HepG2 (cell line): Measurements from ENCODE around the gene AMIGO1. TPM values are rescaled to one million over a fixed set of nuclear protein-coding genes. Genes with fewer than 3 reads are reported as not detected.

Experiments used
- ATAC-seq: fragments of 200-7000 bp; cut with Tn5 transposase; 3 replicates; pipeline ENCODE4 v1.9.1; 2020; ENCODE audit warnings: mild to moderate bottlenecking, moderate library complexity
- BruUV-seq: library from RNA; stranded (reverse); fragments of 400-500 nt; replicated peaks from 2 replicates; lab custom pipeline; 2021; lab: Mats Ljungman, UMichigan
- CTCF ChIA-PET: fragments of 300-600 bp; formaldehyde crosslinking; extraction: SDS; loops from one replicate; lab custom pipeline; 2021; ENCODE audit warnings: low total read pairs, inconsistent platforms, low intra/inter-chr PET ratio; lab: Yijun Ruan, JAX
- POLR2A ChIA-PET: fragments of 350-600 bp; sonication (Branson Sonifier 250); formaldehyde crosslinking; loops from one replicate; lab custom pipeline; 2020; ENCODE audit warnings: antibody characterized with exemption, inconsistent platforms; lab: Yijun Ruan, JAX
- DNase-seq: peaks from one replicate; pipeline ENCODE4 v3.0.0-alpha.2; 2015; ENCODE audit warnings: low spot score
- FAIRE-seq: peaks from 3 replicates; lab custom pipeline; 2011; peaks lifted over from hg19 to GRCh38; lab: Jason Lieb, UNC
- H2AFZ ChIP-seq: one replicate; pipeline ENCODE4 v1.6.1; 2011; ENCODE audit warnings: low read length, inconsistent platforms
- H3K27ac ChIP-seq: fragments of 300-600 bp; 3 replicates; pipeline ENCODE4 v1.8.0; 2011; ENCODE audit warnings: mixed run types, mild to moderate bottlenecking, mixed read lengths, low read length, inconsistent platforms; ENCODE audit not compliant: insufficient read depth; ENCODE audit errors: extremely low read length
- H3K27me3 ChIP-seq, 2 experiments: fragments of 200-600 bp in 1 of 2; 2 replicates in 1 of 2; 3 replicates in 1 of 2; pipeline versions ENCODE4 v1.6.0 to v1.8.0; 2011; ENCODE audit warnings: low read length in 2 of 2, mild to moderate bottlenecking in 2 of 2, moderate library complexity in 2 of 2, inconsistent platforms in 1 of 2; ENCODE audit not compliant: insufficient read depth in 2 of 2, control insufficient read depth in 1 of 2
- H3K36me3 ChIP-seq, 2 experiments: fragments of 200-600 bp in 1 of 2; replicated peaks in 1 of 2; 2 replicates in 1 of 2; 3 replicates in 1 of 2; pipeline versions ENCODE4 v1.5.1 to v1.8.0; 2011; ENCODE audit warnings: low read length in 2 of 2, inconsistent platforms in 1 of 2; ENCODE audit not compliant: insufficient read depth in 2 of 2, control insufficient read depth in 1 of 2
- H3K4me1 ChIP-seq: 2 replicates; pipeline ENCODE4 v1.5.1; 2012; ENCODE audit warnings: low read length, inconsistent platforms; ENCODE audit not compliant: insufficient read depth
- H3K4me2 ChIP-seq: 2 replicates; pipeline ENCODE4 v1.6.0; 2011; ENCODE audit warnings: low read depth, low read length, inconsistent platforms
- H3K4me3 ChIP-seq, 3 experiments: fragments of 200-600 bp in 1 of 3; sonication (generic), shearing (Covaris generic) in 1 of 3; replicated peaks in 1 of 3; 2 replicates each; pipeline ENCODE4 v1.5.1; 2011 to 2016; ENCODE audit warnings: low read length in 3 of 3, inconsistent platforms in 2 of 3, low read depth in 2 of 3, mild to moderate bottlenecking in 2 of 3, control low read depth in 1 of 3, mixed read lengths in 1 of 3; ENCODE audit not compliant: insufficient read depth in 1 of 3
- H3K79me2 ChIP-seq: one replicate; pipeline ENCODE4 v1.6.1; 2011; ENCODE audit warnings: low read length, inconsistent platforms; ENCODE audit not compliant: insufficient read depth
- H3K9ac ChIP-seq: 2 replicates; pipeline ENCODE4 v1.6.0; 2011; ENCODE audit warnings: mild to moderate bottlenecking, low read depth, low read length, inconsistent platforms; ENCODE audit not compliant: insufficient read depth
- H3K9me3 ChIP-seq: 2 replicates; pipeline ENCODE4 v1.5.1; 2012; ENCODE audit warnings: mild to moderate bottlenecking, low read length
- H4K20me1 ChIP-seq: 2 replicates; pipeline ENCODE4 v1.6.0; 2011; ENCODE audit warnings: inconsistent platforms, mild to moderate bottlenecking, low read length, moderate library complexity; ENCODE audit not compliant: insufficient read depth
- DNMT1 ChIP-seq: sonication (generic); formaldehyde crosslinking; IDR thresholded peaks from 2 replicates; pipeline ENCODE4 v1.5.1; 2020; ENCODE audit warnings: mild to moderate bottlenecking, missing genetic modification reagents
- FOXA3 ChIP-seq: IDR thresholded peaks from 2 replicates; pipeline ENCODE4 v1.6.1; 2016; ENCODE audit warnings: missing genetic modification reagents, missing compliant biosample characterization
- HNRNPUL1 ChIP-seq: fragments of 200-400 bp; formaldehyde crosslinking; IDR thresholded peaks from 2 replicates; pipeline ENCODE4 v1.6.1; 2017; ENCODE audit warnings: low read depth, mild to moderate bottlenecking, low read length, moderate library complexity
- KLF12 ChIP-seq: sonication (generic); formaldehyde crosslinking; IDR thresholded peaks from 2 replicates; pipeline ENCODE4 v1.4.0; 2020; ENCODE audit warnings: missing genetic modification reagents, borderline replicate concordance
- MED8 ChIP-seq: sonication (generic); formaldehyde crosslinking; IDR thresholded peaks from 2 replicates; pipeline ENCODE4 v1.8.1; 2023; ENCODE audit warnings: mild to moderate bottlenecking, missing genetic modification reagents; ENCODE audit not compliant: insufficient replicate concordance
- POLR2AphosphoS5 ChIP-seq: IDR thresholded peaks from 2 replicates; pipeline ENCODE4 v1.6.1; 2012; ENCODE audit warnings: low read depth, low read length
- POLR2G ChIP-seq: fragments of 200-400 bp; formaldehyde crosslinking; IDR thresholded peaks from 2 replicates; pipeline ENCODE4 v1.6.1; 2018; ENCODE audit warnings: mild to moderate bottlenecking, low read depth, low read length, moderate library complexity
- SAP130 ChIP-seq: IDR thresholded peaks from 2 replicates; pipeline ENCODE4 v1.6.1; 2016; ENCODE audit warnings: low read depth
- ZFY ChIP-seq: sonication (generic); formaldehyde crosslinking; IDR thresholded peaks from 2 replicates; pipeline ENCODE4 v1.4.0; 2020; ENCODE audit warnings: missing genetic modification reagents
- ZNF331 ChIP-seq: sonication (generic); formaldehyde crosslinking; IDR thresholded peaks from 2 replicates; pipeline ENCODE4 v1.4.0; 2020; ENCODE audit warnings: missing genetic modification reagents
- ZSCAN9 ChIP-seq: IDR thresholded peaks from 2 replicates; pipeline ENCODE4 v1.6.1; 2016; ENCODE audit warnings: borderline replicate concordance
- WGBS: methylation state at CpG from one replicate; pipeline ENCODE4 v1.1.6; 2017; ENCODE audit warnings: low lambda C conversion rate; 5-methylcytosine and 5-hydroxymethylcytosine counted together
- in situ Hi-C: cut with HindIII; loops from 2 replicates; pipeline ENCODE4 v1.10.0; 2017; ENCODE audit warnings: low pct_unique_long_range_greater_than_20kb; ENCODE audit not compliant: extremely low pct_ligation_motif_present
- intact Hi-C: fragments of 100-400 bp; cut with micrococcal nuclease; formaldehyde crosslinking; loops from one replicate; pipeline ENCODE4 v1.10.0; 2022; ENCODE audit not compliant: unreplicated experiment
- polyA plus RNA-seq, 8 experiments: library from polyadenylated mRNA; depleted of rRNA in 3 of 8; stranded (reverse) in 7 of 8; unstranded in 1 of 8; fragments of >200 nt; fragmentation: Illumina TruSeq in 4 of 8; extraction: Trizol in 4 of 8; gene quantifications; 2 replicates each; pipeline versions ENCODE4 v1.2.1 to v1.2.3, GENCODE V29; 2011 to 2016; ENCODE audit warnings: low read depth in 4 of 8, missing spikeins in 1 of 8, mixed read lengths in 1 of 8; ENCODE audit not compliant: insufficient read depth in 1 of 8
- total RNA-seq, 5 experiments: library from RNA; depleted of rRNA; stranded (reverse); fragments of >200 nt; fragmentation: Illumina TruSeq; extraction: Trizol; gene quantifications; 2 replicates each; pipeline ENCODE4 v1.2.3, GENCODE V29; 2016; ENCODE audit warnings: low read depth in 1 of 5
- TF ChIP-seq, protein P1 (sequence below): sonication (generic); formaldehyde crosslinking; IDR thresholded peaks from 2 replicates; pipeline ENCODE4 v1.4.0; 2020; ENCODE audit warnings: mild to moderate bottlenecking, missing genetic modification reagents

AMIGO1 gene
- total and polyA plus RNA-seq, 2 of the 13 experiments (the other 11 are each of a cell fraction or from before 2014, with no cell fraction given) = 0.40 to 1.3 TPM

DNA sequence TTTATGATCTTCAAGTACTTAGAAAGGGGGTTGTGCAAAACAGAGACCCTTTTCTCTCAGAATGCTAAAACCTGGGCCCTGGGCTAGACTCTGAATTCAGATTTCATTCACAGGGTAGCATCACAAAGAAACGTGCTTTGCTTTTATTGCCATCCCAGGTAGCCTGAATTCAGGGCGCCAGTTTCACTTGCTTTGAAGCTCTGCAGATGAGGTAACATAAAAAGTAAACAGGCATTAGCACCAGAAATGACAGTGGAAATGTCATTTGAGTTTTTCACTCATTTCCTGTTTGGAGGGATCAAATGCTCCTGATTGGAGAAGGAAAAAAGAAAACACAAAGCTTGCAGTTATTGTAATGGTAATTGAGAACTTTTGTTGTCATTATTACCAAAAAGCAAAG is 40.6 kb downstream of the AMIGO1 start:
- intact Hi-C loops = no loop called here
- Histone ChIP-seq H4K20me1 (no peaks in the 10 kb centered on the region), H3K79me2 (no peaks in the 10 kb centered on the region), H3K27ac (no peak overlapping the region), H3K9ac (no peak overlapping the region), H3K4me1 (peaks cover 19% of the 10 kb centered on the region), H3K27me3 (peaks cover 0 to 60% of the 10 kb centered on the region in 2 experiments; a peak in 4 of 5 replicates), H3K4me2 (no peak overlapping the region), H3K4me3 (no peak overlapping the region), H3K9me3 (no peaks in the 10 kb centered on the region), H2AFZ (no peak overlapping the region), H3K36me3 (no peaks in the 10 kb centered on the region)
- DNase-seq = no peak
- ChIA-PET CTCF (no interaction called here), POLR2A (no interaction called here)
- no TSS peak for BruUV-seq
- TF ChIP-seq POLR2AphosphoS5 (no peak), FOXA3 (CRISPR knock-in tag) (0 out of 2 replicates have a peak, but pooled peaks have one; percentile 17), HNRNPUL1 (no peak)
- no peak for FAIRE-seq
- in situ Hi-C loops = no loop called here
- 0% methylated on average over 2 of the region's 2 CpGs for WGBS
- ATAC-seq = no peak

GRCh38 chr1:109468061-109468460 is 41.5 kb downstream of the AMIGO1 start:
- BruUV-seq = no TSS peak
- no peaks in the 10 kb centered on the region for H3K79me2 ChIP-seq
- ChIA-PET POLR2A (no interaction called here), CTCF (no interaction called here)
- peaks cover 0 to 61% of the 10 kb centered on the region in 2 experiments; a peak in 4 of 5 replicates for H3K27me3 ChIP-seq
- H3K9ac ChIP-seq = no peak overlapping the region
- WGBS = 56% methylated on average over 1 of the region's 1 CpG
- intact Hi-C loops (no loop called here), in situ Hi-C loops (no loop called here)
- H3K36me3 ChIP-seq = no peaks in the 10 kb centered on the region
- H3K4me2 ChIP-seq = no peak overlapping the region
- TF ChIP-seq ZFY (no peak), DNMT1 (CRISPR knock-in tag) (no peak), MED8 (no peak), ZNF331 (CRISPR knock-in tag) (no peak), KLF12 (CRISPR knock-in tag) (no peak), SAP130 (CRISPR knock-in tag) (no peak), ZSCAN9 (CRISPR knock-in tag) (no peak), POLR2G (no peak)
- TF ChIP-seq, protein P1, sequence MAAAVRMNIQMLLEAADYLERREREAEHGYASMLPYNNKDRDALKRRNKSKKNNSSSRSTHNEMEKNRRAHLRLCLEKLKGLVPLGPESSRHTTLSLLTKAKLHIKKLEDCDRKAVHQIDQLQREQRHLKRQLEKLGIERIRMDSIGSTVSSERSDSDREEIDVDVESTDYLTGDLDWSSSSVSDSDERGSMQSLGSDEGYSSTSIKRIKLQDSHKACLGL (CRISPR knock-in tag) = no peak
- no peak overlapping the region for H3K4me3 ChIP-seq
- H3K27ac ChIP-seq = no peak overlapping the region
- no peak for FAIRE-seq
- H3K9me3 ChIP-seq = no peaks in the 10 kb centered on the region
- no peaks in the 10 kb centered on the region for H4K20me1 ChIP-seq
- no peak for ATAC-seq
- H3K4me1 ChIP-seq = peaks cover 19% of the 10 kb centered on the region
- no peak for DNase-seq
- H2AFZ ChIP-seq = no peak overlapping the region
